Measurements from ENCODE around the gene CLCN2.

CLCN2 gene

GRCh38 chr3:184306341-184306972 lies 54.9 kb downstream of the CLCN2 start:
- DNase-seq: no peak
- no peak for TF ChIP-seq CTCF (IDR thresholded peaks at IDR 0.05)
- Histone ChIP-seq H3K27me3 (no peaks in the 10 kb centered on the region), H3K9me3 (no peaks in the 10 kb centered on the region), H3K27ac (no peak overlapping the region), H3K36me3 (peaks cover 72 to 80% (median 75%) of the 10 kb centered on the region in 3 donors), H3K4me1 (peaks cover 0 to 3% (median 0%) of the 10 kb centered on the region in 4 donors), H3K4me3 (no peak overlapping the region)
- intact Hi-C loops (cut with DNase I; ENCODE audit: low total_unique reads): no loop called here

- H3K27me3 ChIP-seq: no peaks in the 10 kb centered on the region
- DNase-seq: no peak
- H3K36me3 ChIP-seq: peaks cover 75 to 89% (median 80%) of the 10 kb centered on the region in 3 donors
- intact Hi-C loops (cut with DNase I; ENCODE audit: low total_unique reads): no loop called here
- H3K4me1 ChIP-seq: peaks cover 0 to 7% (median 4%) of the 10 kb centered on the region in 4 donors
- no peaks in the 10 kb centered on the region for H3K9me3 ChIP-seq
- no peak overlapping the region for H3K27ac ChIP-seq
- peak in 1 of 2 experiments; percentile 7 for TF ChIP-seq CTCF (IDR thresholded peaks at IDR 0.05)
- H3K4me3 ChIP-seq: no peak overlapping the region
These were observed 55.8 kb downstream of the CLCN2 start for GRCh38 chr3:184305577-184305976.

GRCh38 chr3:184300378-184300720 lies 61.1 kb downstream of the CLCN2 start:
- no peaks in the 10 kb centered on the region for H3K9me3 ChIP-seq
- intact Hi-C loops (cut with DNase I; ENCODE audit: low total_unique reads): no loop called here
- H3K36me3 ChIP-seq: peaks cover 42 to 52% (median 47%) of the 10 kb centered on the region in 3 donors
- peak overlapping the region; percentile 73 to 75 for H3K4me3 ChIP-seq
- H3K27me3 ChIP-seq: no peaks in the 10 kb centered on the region
- no peak for TF ChIP-seq CTCF (IDR thresholded peaks at IDR 0.05)
- DNase-seq: no peak
- peaks cover 0 to 25% (median 18%) of the 10 kb centered on the region in 4 donors for H3K4me1 ChIP-seq
- H3K27ac ChIP-seq: no peak overlapping the region

GRCh38 chr3:184299488-184300377 lies 61.7 kb downstream of the CLCN2 start:
- Histone ChIP-seq H3K9me3 (no peaks in the 10 kb centered on the region), H3K36me3 (peaks cover 36 to 46% (median 41%) of the 10 kb centered on the region in 3 donors), H3K27me3 (no peaks in the 10 kb centered on the region), H3K4me3 (peak overlapping the region; percentile 73 to 75), H3K27ac (peak overlapping the region; percentile 68 to 85), H3K4me1 (peaks cover 0 to 25% (median 18%) of the 10 kb centered on the region in 4 donors)
- TF ChIP-seq CTCF (IDR thresholded peaks at IDR 0.05): no peak
- intact Hi-C loops (cut with DNase I; ENCODE audit: low total_unique reads): loop anchor here (2.0 to 5.0 kb wide), 2 partner anchors 39 to 162 kb away; partner anchors contain the start of gene EIF2B5
- DNase-seq: no peak

- peak; percentile 96 to 99 for DNase-seq
- Histone ChIP-seq H3K36me3 (peaks cover 28 to 38% (median 33%) of the 10 kb centered on the region in 3 donors), H3K27me3 (no peaks in the 10 kb centered on the region), H3K4me3 (peak within 1 kb of the TSS; percentile 73 to 75), H3K27ac (peak within 1 kb of the TSS; percentile 68 to 85), H3K4me1 (peaks cover 0 to 25% (median 18%) of the 10 kb centered on the region in 4 donors), H3K9me3 (no peaks in the 10 kb centered on the region)
- TF ChIP-seq CTCF (IDR thresholded peaks at IDR 0.05): peak in 1 of 2 experiments; percentile 7
- intact Hi-C loops (cut with DNase I; ENCODE audit: low total_unique reads): loop anchor here (2.0 to 5.0 kb wide), 2 partner anchors 40 to 162 kb away; partner anchors contain the start of gene EIF2B5
These were observed 62.5 kb downstream of the CLCN2 start, which contains the start of gene PSMD2 for GRCh38 chr3:184298759-184299487. Gene PSMD2, plus strand, starts transcription at chr3:184299241. Its CDS starts 26 bp downstream, at chr3:184299267.
